GM21825 (cell line): Measurements from ENCODE around the gene NR2C2.
A peak's percentile ranks its signal among the peaks of the same experiment; 100 is the strongest.

Experiments used
- ATAC-seq: cut with Tn5 transposase; IDR thresholded peaks from one replicate; pipeline ENCODE4 v1.9.1; 2021; ENCODE audit warnings: mild to moderate bottlenecking, moderate library complexity; ENCODE audit not compliant: unreplicated experiment

Gene NR2C2

DNA sequence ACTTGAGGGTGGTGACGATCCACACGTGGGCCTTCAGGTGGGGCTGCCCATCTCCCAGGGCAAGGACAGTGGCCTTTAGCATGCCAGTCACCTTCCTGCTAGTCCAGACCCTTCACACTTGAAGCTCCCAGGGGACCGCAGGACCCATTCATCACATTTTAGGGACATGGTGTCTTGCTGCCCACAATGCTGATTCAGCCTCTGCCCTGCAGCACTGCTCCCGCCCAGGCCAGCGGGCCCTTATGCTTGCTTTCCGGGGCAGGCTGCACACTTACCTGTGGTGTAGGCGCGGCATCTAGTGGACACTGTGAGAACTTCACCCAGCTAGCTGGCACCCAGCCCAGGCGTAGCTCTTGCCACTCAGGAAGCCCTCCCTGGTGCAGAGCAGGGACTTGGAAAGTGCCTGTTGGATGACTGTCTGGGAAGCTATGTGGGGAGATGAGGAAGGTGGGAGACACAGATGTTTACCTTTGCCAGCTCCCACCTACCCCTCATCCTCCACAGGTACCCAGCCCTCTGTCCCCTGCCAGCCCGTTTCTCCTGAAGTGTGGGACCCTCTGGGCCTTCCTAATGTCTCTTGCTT, 26.3 kb upstream of the NR2C2 start:
- no peak for ATAC-seq

DNA sequence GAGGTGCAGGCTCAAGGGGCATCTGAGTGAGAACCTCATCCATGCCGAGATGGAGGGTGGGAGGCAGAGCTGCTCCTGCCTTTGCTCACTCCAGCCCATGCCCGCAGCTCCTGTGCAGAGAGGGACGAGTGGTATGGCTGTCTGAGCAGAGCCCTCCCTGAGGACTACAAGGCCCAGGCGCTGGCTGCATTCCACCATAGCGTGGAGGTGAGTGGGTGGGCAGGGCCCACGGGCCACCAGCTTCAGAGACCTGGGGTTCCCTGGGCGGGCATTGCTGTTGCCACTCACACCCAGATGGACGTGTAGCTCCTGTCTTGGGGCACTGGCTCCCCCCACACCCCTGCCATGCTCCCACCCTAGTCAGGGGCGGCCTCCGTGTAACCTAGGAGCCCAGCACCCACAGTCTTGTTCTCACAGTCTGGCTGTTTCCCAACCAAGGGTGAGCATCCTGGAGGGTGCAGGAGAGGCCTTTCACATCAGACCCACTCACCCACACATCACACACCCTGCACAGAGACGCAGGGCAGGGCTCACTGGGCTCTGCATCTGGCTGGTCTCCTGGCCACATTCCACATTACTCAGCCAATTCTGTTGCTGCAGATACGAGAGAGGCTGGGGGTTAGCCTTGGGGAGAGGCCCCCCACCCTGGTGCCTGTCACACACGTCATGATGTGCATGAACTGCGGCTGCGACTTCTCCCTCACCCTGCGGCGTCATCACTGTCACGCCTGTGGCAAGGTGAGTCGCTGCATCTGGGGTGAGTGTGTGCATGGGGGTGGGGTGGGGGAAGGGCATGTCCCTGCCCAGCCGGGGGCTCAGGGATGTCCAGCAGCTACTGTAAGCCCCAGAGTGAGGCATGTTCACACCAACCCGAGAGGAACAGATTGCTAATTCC, 25.3 kb upstream of the NR2C2 start:
- no peak for ATAC-seq

DNA sequence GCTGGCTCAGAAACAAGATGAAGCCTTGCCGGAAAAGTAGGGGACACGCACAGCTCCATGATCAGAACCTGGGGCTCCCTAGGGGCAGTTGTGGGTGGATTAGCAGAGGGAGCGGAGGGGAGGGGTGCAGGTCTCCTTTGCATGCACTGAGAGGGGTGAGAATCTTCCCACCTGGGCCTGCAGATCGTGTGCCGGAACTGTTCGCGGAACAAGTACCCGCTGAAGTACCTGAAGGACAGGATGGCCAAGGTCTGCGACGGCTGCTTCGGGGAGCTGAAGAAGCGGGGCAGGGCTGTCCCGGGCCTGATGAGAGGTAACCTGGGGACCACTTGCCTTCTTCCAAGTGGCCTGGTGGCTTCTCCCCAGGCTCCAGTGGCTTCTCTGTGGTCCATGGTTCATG, 24.5 kb upstream of the NR2C2 start:
- ATAC-seq = no peak

DNA sequence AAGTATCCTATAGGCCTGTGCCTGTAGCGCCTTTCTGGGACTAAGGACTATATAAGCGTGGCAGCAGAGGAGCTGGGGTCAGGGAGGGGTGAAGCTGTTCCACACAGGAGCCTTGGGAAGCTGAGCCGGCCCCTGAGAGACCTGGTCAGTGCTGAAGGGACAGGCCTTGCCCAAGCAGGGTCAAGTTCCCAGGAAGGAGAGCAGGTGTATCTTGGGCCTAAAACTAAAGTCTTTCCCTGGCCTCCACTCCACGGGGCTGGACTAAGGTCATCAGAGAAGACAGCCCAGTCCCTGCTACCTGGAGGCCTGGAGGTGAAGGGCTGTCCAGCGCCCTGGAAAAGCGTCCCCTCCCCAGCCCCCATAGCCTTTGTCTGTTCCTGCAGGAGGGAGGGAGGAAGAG, 23.9 kb upstream of the NR2C2 start:
- ATAC-seq = no peak

DNA sequence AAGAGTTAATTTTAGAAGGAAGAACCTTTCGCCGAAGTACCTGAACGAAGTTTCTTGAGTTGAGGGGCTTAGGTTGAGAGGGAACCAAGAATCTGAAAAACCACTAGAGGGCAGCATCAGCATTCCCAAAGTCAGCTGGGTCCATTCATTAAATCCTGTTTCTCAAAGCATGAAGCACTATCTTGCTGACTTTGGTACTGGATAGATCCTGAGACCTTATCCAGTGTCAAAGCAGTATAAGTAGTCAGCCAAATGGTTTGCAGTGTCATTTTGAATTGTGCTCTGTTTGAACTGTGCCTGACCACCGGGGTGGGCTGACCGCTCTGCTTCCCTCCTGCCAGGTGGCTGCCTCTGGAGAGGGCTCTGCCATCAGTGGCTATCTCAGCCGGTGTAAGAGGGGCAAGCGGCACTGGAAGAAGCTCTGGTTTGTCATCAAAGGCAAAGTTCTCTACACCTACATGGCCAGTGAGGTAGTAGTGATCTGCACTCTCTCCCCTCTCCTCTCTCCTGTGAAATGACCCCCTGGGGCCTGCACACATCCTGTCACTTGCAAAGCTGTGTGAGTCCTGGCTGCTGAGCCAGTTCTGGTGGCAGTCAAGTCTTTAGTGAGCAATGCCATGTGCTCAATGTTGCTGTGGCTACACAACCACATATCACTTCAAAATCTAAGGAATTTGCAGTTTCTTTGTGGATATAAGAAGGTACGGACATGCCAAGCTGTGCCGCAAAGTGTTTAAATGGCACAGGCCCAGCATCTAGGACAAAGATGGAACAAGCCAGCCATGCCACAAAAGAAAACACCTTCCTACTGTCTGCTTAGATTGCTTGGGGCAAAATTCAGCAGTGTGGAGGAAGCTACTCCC, 21.4 kb upstream of the NR2C2 start:
- no peak for ATAC-seq

DNA sequence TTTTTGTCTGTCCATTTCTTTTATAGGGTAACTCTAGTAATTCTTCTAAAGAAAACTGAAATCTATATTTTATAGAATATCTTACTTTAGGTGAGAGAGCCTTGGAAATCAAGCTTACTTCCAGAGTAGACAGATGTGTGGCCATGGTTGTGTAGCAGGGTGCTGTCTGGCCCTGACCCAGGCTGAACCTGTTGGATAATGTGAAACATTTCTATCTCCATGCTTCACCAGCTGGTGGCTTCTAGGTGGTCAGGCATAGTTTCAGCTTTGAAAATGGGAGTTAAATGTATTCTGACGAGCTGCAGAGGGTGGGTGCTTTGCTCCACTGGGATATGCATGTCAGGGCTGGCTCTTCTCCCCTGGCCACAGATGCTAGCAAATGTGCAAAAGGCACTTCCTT, 20.8 kb upstream of the NR2C2 start:
- ATAC-seq = no peak

DNA sequence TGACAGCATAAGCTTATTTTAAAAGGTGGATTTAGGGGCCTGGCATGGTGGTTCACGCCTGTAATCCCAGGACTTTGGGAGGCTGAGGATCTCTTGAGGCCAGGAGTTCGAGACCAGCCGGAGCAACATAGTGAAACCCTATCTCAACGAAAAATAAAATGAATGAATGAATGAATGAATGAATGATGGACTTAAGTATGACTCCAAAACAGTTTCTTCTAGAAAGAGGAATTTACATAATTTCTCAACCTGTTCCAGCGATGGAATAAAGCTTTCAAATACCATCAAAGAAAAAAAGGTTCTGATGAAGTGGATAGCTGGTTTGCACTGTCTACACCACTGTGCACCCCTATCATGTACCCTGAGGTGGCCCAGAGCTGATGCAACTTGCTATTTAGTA, 20.1 kb upstream of the NR2C2 start:
- ATAC-seq = no peak

DNA sequence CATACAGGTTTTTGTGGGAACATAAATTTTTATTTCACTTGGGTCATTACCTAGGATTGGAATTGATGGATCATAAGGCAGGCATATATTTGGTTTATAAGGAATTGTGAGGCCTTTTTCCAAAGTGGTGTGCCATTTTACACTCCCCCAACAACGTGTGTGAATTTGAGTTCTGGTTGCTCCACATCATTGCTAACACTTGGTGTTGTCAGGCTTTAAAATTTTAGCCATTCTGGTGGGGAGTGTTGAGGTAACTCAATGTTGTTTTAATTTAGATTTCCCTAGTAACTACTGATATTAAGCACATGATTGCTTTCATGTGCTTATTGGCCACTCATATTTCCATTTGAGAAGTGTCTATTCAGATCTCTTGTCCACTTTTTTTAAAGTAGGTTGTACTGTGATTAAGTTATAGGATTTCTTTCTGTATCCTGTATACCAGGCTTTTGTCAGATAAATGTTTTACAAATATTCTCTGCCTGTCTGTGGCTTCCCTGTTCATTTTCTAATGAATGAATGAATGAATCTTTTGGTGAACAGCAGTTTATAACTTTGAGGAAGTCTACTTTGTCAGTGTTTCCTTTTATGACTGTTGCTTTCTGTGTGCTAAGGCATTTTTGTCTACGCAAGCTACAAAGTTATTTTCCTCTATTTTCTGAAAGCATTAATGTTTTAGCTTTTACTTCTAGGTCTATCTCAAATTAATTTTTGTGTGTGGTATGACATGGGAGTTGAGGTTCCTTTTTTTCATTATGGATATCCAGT, 17.9 kb upstream of the NR2C2 start:
- no peak for ATAC-seq

DNA sequence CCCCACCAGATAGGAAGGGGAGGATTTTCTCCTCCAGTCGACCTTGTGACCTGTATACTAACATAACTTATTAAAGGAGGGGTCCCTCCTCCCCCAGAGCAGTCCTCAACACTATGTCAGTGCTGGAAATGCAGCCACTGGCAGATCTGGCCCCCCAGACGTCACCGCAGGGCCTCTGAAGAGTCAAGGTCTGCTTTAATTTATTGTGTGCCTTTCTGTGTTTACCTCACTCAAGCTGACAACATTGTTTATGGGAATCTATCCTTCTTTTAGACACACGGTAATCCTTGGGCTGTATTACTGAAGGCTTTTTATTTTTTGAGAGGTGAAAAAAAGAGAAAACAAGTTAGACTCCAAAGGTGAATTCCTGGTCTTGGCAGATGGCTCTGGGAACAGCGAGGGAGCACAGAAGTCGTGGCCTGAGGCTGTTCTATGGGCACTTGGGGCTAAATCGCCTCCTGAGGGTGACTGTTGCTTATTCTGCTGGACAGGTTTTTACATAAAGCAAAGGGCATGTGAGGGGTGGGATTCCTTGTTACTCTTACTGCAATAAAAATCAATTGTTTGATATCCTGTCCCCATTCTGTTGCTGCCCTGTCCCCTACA, 13.5 kb upstream of the NR2C2 start:
- no peak for ATAC-seq

DNA sequence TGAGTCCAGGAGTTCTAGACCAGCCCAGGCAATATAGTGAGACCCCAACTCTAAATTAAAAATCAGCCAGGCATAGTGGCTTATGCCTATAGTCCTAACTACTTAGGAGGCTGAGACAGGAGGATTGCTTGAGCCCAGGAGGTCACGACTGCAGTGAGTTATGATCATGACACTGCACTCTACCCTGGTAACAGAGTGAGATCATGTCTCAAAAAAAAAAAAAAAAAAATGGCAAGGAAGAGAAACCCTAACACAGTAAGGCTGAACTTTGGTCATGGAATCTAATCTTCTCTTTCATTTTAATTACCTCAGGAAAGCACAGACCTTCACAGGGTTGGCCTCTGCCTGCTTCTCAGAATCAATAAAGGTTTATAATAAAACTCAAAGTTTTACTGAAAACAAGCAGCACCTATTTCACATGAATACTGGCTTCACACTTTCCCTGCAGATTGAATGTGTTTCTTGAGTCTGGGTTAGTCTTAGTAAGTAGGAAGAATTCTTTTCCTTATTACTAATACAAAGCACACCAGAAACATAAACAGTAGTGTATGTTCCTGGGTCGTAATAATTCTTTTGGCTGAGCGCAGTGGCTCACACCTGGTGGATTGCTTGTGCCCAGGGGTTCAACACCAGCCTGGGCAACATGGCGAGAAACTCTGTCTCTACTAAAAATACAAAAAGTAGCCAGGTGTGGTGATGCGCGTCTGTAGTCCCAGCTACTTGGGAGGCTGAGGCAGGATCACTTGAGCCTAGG, 11.6 kb upstream of the NR2C2 start:
- no peak for ATAC-seq

DNA sequence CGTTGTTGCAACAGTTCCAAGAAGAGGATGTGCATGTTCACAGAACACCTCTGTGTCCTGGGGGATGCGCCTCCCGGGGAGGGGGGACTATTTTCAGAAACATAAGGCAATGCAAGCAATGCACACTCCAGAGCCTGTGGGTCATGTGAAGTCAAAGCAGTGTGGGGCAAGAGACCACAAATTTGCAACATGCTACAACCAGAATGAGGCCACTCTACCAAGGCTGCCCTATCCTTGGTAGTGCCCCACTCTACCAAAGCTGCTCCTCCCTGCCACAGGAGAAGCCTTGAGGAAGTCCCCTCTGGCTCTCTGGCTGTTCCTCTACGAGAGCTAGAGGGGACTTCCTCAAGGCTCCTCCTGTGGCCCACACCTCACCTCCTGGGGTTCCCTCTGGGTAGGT, 8.4 kb upstream of the NR2C2 start:
- no peak for ATAC-seq

DNA sequence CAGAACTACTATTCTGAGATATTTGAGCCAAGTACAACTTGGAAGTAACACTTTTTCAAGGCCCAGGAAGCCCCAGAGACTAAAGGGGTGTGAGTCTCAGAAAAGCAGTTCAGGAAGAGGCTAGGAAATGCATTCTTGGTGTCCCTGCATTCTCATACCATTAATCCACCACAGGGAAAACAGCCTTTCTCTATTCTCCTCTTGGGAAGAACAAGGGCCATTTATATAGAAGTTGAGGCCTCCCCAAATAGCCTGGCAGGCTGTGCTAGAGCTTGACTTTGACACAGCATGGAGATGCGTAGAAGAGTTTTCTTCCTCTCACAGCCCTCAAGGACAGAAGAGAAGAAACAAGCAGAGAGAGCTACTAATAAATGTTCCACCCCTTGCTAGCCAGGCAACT, 5.5 kb upstream of the NR2C2 start:
- ATAC-seq = no peak

DNA sequence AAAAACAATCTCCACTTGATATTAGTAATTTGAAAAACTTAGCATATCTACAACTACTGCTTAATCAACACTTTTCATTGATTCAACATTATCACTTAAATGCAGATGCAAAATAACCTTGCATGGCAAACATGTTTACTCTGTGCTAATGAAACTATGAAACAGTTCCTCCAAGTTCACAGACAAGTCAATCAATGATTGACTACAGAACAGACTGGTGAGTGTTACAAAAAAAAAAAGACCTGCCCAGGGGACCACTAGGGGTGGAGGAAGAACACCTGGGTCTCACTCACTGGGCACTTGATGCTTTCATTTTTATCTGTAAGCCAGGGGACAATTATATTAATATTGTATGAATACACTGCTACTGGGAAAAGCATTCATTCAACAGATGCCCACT, 4.3 kb upstream of the NR2C2 start:
- no peak for ATAC-seq

DNA sequence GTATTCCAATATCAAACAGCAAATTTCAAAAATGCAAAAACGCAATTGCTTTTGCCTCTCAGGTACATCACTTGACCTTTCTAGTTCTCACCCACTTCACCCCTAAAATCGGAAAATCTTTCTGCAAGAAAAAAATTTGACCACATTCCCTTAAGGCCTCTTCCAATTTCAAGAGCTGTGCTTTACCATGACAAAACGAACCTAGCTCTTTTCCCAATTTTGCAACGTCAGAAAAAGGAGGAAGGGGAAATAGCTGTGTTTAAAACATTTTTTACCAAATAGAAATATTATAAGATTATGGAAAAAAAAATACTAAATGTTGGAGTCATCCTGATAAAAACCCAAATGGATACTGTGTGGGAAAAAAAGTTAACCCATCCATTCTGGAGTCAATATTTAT, 1.1 kb upstream of the NR2C2 start:
- ATAC-seq = no peak

DNA sequence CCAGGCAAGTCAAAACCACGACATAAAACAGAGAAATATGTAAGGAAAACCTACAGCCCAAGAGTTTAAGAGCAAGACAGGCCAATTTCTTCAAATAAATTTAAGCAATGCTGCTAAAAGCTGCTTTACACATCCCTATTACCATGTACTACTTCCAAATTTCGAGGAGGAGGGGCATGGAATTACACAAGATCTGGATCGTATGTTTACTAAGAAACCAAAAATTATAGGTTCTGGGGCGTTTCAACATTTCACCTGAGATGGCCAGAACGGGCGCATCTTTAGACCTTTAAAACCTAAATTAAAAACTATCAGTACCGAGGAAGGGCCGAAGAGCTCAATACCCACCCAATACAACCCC, 664 bp upstream of the NR2C2 start:
- no peak for ATAC-seq

DNA sequence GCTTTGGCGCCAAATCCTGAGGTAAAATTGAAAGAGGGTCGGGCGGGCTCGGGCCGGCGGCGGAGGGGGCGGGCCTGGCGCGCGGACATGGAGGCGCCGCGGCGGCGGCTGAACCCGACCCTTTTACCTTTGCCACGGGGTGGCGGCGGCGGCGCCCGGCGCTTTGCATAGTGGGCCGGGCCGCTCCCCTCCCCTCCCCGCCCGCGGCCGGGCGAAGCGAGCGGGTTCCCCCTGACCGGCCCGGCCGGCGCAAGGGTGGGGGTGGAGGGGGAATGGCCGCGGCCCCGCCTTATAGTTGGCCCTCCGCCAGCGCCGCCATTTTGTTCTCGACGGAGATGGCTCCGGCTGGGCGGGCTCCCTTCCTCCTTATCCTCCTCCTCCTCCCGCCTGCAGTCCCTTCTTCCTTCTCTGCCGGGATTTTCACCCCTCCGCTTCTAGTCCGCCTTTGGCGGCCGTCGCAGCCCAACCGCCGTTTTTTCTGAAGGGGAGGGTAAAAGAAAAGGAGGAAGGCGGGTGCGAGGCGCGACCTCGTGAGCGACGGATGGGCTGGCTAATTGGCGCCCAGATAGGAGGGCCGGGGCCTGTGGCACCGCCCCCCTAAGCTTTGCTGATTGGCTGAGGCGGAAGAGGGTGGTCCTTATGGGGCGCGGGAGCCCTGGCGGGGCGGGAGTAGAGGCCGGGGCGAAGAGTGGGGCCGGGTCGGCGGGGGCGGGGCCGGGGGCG, 664 bp downstream of the NR2C2 start:
- peak; percentile 82 for ATAC-seq

DNA sequence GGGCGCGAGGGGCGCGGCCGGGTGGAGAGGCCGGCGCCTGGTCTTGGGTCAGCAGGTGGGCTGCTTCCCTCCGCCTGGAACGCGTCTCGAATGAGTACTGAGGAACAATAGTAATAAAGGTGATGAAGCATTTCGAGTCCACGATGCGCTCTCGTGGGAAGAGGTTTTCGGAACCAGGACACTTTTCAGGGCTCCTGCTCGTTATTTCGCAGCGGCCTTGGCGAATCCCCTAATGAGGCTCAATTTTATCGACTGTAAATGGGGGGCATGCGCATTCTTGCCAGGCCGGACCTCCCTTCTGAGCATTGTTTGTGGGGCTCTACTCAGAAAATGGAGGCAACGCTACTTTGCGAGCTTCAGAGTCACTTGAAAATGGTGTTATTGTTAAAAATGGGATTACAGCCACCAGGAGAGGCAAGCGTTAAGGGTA, 1.2 kb downstream of the NR2C2 start:
- no peak for ATAC-seq

DNA sequence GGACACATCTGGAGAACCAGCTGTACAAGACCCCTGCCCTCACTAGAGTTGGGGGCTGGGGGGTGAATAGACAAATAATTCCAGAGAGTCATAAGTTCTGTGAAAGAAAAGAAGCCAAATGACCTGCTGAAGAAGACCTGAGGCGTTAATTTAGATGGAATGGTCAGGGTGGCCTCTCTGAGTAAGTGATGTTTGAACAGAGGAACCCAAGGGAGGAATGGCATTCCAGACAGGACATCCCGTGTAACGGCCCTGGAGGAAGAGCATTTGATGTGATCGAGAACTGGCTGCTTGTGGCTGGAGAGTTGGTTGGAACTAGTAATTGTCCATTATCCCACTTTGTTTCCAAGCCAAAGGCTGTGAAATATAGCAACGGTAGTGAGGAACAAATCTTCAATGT, 1.7 kb downstream of the NR2C2 start:
- ATAC-seq = no peak

DNA sequence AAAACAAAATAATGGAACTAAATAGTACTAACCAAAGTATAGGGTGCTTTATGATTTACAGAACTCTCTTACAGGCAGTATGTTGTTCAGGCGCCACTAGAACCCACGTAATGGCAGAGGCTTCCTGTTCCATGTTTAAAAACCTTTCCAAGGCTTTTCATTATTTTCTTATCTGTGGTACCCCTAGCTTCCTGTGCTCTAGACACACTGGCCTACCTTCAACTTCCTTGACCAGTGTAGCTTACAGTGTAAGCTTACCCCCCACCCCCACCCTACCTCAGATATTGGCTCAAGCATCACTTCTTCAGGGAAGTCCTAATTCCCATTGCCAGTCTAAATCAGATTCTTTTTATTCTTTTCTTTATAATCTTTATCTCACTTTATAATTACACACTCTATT, 2.9 kb downstream of the NR2C2 start:
- no peak for ATAC-seq
